Calu3 (cell line): ENCODE measurements around the gene GLB1L. TPM values are rescaled to one million over a fixed set of nuclear protein-coding genes. Genes with fewer than 3 reads are reported as not detected.

ENCODE experiments used
- BruUV-seq: library from RNA; stranded (reverse); fragments of 400-500 nt; replicated peaks from 2 replicates; lab custom pipeline; 2021; lab: Mats Ljungman, UMichigan
- CTCF ChIA-PET: fragments of 300-600 bp; sonication (Branson Sonifier 250); formaldehyde crosslinking; loops from one replicate; lab custom pipeline; 2022; ENCODE audit warnings: antibody characterized with exemption; lab: Charles Lee
- DNase-seq: peaks from one replicate; pipeline ENCODE4 v3.0.0; 2022
- H3K27ac Mint-ChIP-seq: one replicate; pipeline ENCODE4 v1.8.0; 2022; ENCODE audit warnings: mixed read lengths; ENCODE audit not compliant: unreplicated experiment
- H3K27me3 Mint-ChIP-seq: one replicate; pipeline ENCODE4 v1.8.0; 2022; ENCODE audit warnings: mixed read lengths; ENCODE audit not compliant: unreplicated experiment
- H3K36me3 Mint-ChIP-seq: one replicate; pipeline ENCODE4 v1.8.0; 2022; ENCODE audit warnings: mild to moderate bottlenecking, moderate library complexity, mixed read lengths; ENCODE audit not compliant: insufficient read depth, unreplicated experiment
- H3K4me1 Mint-ChIP-seq: one replicate; pipeline ENCODE4 v1.8.0; 2022; ENCODE audit warnings: mild to moderate bottlenecking, low read depth, mixed read lengths; ENCODE audit not compliant: unreplicated experiment
- H3K4me3 Mint-ChIP-seq: one replicate; pipeline ENCODE4 v1.8.0; 2022; ENCODE audit warnings: mild to moderate bottlenecking, low read depth, moderate library complexity, mixed read lengths; ENCODE audit not compliant: unreplicated experiment
- H3K9me3 Mint-ChIP-seq: one replicate; pipeline ENCODE4 v1.8.0; 2022; ENCODE audit warnings: low read depth, mixed read lengths; ENCODE audit not compliant: unreplicated experiment
- intact Hi-C: fragments of 100-400 bp; cut with micrococcal nuclease; formaldehyde crosslinking; loops from one replicate; pipeline ENCODE4 v1.10.0; 2022; ENCODE audit not compliant: unreplicated experiment
- total RNA-seq: library from RNA; stranded (reverse); gene quantifications from 2 replicates; pipeline ENCODE4 v1.2.3, GENCODE V29; 2022
- TF ChIP-seq, protein P1 (sequence below): fragments of 200-600 bp; IDR thresholded peaks from one replicate; pipeline ENCODE4 v1.8.0; 2022; ENCODE audit warnings: antibody characterized with exemption; ENCODE audit not compliant: unreplicated experiment

The GLB1L gene
- total RNA-seq, 1 experiment from 2014 or later = 12.1 TPM

GRCh38 chr2:219277703-219278654 lies 32.7 kb upstream of the GLB1L start:
- intact Hi-C loops = loop anchor here (5.0 kb wide), 1 partner anchor 61 kb away; the partner anchor contains the start of gene ABCB6
- DNase-seq = peak; percentile 86
- CTCF ChIA-PET = interaction anchor here (0.6 to 4.0 kb wide), 11 partner anchors 12 to 101 kb away, joined by 3 to 41 read pairs (median 4); partner anchors contain the start of genes CNPPD1, GLB1L, STK16 and TUBA4A
- Mint-ChIP-seq H3K36me3 (peaks cover 39% of the 10 kb centered on the region), H3K27ac (peak overlapping the region; percentile 83), H3K9me3 (no peaks in the 10 kb centered on the region), H3K4me3 (peak overlapping the region; percentile 87), H3K27me3 (no peaks in the 10 kb centered on the region), H3K4me1 (peaks cover 57% of the 10 kb centered on the region)
- TF ChIP-seq, protein P1, sequence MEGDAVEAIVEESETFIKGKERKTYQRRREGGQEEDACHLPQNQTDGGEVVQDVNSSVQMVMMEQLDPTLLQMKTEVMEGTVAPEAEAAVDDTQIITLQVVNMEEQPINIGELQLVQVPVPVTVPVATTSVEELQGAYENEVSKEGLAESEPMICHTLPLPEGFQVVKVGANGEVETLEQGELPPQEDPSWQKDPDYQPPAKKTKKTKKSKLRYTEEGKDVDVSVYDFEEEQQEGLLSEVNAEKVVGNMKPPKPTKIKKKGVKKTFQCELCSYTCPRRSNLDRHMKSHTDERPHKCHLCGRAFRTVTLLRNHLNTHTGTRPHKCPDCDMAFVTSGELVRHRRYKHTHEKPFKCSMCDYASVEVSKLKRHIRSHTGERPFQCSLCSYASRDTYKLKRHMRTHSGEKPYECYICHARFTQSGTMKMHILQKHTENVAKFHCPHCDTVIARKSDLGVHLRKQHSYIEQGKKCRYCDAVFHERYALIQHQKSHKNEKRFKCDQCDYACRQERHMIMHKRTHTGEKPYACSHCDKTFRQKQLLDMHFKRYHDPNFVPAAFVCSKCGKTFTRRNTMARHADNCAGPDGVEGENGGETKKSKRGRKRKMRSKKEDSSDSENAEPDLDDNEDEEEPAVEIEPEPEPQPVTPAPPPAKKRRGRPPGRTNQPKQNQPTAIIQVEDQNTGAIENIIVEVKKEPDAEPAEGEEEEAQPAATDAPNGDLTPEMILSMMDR = peak; percentile 95
- no TSS peak for BruUV-seq

- Mint-ChIP-seq H3K9me3 (no peaks in the 10 kb centered on the region), H3K27me3 (no peaks in the 10 kb centered on the region), H3K4me1 (peaks cover 43% of the 10 kb centered on the region), H3K36me3 (peaks cover 31% of the 10 kb centered on the region), H3K4me3 (peak overlapping the region; percentile 0), H3K27ac (peak overlapping the region; percentile 89)
- intact Hi-C loops = no loop called here
- CTCF ChIA-PET = interaction anchor here (0.7 to 2.8 kb wide), 6 partner anchors 20 to 63 kb away, joined by 3 to 18 read pairs (median 5); partner anchors contain the start of genes GLB1L, STK16 and TUBA4A
- TF ChIP-seq, protein P1 = no peak
- DNase-seq = peak; percentile 75
- BruUV-seq = TSS peak; percentile 77
These were observed 29.2 kb upstream of the GLB1L start for GRCh38 chr2:219274361-219274921.

DNA sequence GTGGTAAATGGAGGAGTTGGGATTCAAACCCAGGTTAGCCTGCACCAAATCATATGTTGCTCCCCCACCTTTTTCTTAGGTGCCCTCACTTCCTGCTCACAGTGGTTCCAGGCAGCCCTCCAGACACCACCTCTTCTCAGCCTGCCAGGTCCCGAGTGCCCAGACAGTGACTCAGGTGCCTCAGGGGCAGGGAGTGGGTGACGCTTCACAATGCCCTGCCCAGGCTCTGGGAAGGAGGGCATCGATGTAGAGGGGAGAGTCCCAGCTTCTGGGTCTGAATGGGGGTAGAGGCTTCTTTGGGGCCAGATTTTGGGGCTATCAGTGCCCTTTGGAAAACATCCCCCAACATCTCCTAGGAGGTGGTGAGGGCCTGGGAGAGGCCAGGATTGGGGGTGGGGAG lies 28.7 kb upstream of the GLB1L start:
- peak overlapping the region; percentile 89 for H3K27ac Mint-ChIP-seq
- no TSS peak for BruUV-seq
- intact Hi-C loops = no loop called here
- H3K9me3 Mint-ChIP-seq = no peaks in the 10 kb centered on the region
- H3K36me3 Mint-ChIP-seq = peaks cover 26% of the 10 kb centered on the region
- TF ChIP-seq, protein P1 = no peak
- H3K4me3 Mint-ChIP-seq = peak overlapping the region; percentile 0
- no peaks in the 10 kb centered on the region for H3K27me3 Mint-ChIP-seq
- CTCF ChIA-PET = interaction anchor here (0.7 to 2.8 kb wide), 7 partner anchors 11 to 63 kb away, joined by 3 to 18 read pairs (median 5); partner anchors contain the start of genes GLB1L, STK16 and TUBA4A
- DNase-seq = peak; percentile 89
- peaks cover 47% of the 10 kb centered on the region for H3K4me1 Mint-ChIP-seq

GRCh38 chr2:219272995-219273394 lies 27.8 kb upstream of the GLB1L start:
- CTCF ChIA-PET = interaction anchor here (0.6 to 2.8 kb wide), 4 partner anchors 11 to 1522 kb away, joined by 3 to 18 read pairs (median 6); no protein-coding TSS in a partner anchor
- Mint-ChIP-seq H3K4me3 (no peak overlapping the region), H3K36me3 (peaks cover 19% of the 10 kb centered on the region), H3K27me3 (no peaks in the 10 kb centered on the region), H3K4me1 (peaks cover 39% of the 10 kb centered on the region), H3K27ac (no peak overlapping the region), H3K9me3 (no peaks in the 10 kb centered on the region)
- TF ChIP-seq, protein P1 = no peak
- no TSS peak for BruUV-seq
- no peak for DNase-seq
- intact Hi-C loops = no loop called here
